ENCODE data around the gene SLC10A7.

Gene SLC10A7

GRCh38 chr4:146260521-146260920, 261.2 kb downstream of the SLC10A7 start:
- no peak for DNase-seq (ENCODE audit: low read depth in 2 of 2)

DNA sequence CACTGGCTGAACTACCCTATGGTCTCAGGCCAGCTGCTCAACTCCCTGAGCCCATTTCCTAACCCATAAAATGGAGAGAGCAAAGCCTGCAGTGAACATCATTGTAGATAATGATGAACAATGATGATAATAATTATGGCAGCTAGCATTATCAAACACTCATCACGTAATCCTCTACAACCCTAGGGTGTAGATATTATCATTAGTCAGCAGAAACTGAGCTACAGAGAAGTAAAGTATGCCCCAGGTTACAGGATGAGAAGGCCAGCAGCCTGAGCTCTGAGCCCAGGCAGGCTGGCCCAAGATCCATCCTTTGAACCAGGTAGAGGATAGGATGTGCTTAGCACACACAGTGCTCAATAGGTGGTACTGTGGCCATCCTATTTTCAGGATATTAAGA, 264.2 kb downstream of the SLC10A7 start:
- no peak for DNase-seq (ENCODE audit: low read depth in 2 of 2)

GRCh38 chr4:146256328-146256727, 265.4 kb downstream of the SLC10A7 start:
- DNase-seq (ENCODE audit: low read depth in 2 of 2): no peak

- DNase-seq (ENCODE audit: low read depth in 2 of 2): no peak
Measured at GRCh38 chr4:146255874-146256273, 265.9 kb downstream of the SLC10A7 start.

- no peak for DNase-seq (ENCODE audit: low read depth in 2 of 2)
Measured at GRCh38 chr4:146255463-146255862, 266.3 kb downstream of the SLC10A7 start.

GRCh38 chr4:146252969-146253611, 268.6 kb downstream of the SLC10A7 start:
- DNase-seq (ENCODE audit: low read depth in 2 of 2): no peak

DNA sequence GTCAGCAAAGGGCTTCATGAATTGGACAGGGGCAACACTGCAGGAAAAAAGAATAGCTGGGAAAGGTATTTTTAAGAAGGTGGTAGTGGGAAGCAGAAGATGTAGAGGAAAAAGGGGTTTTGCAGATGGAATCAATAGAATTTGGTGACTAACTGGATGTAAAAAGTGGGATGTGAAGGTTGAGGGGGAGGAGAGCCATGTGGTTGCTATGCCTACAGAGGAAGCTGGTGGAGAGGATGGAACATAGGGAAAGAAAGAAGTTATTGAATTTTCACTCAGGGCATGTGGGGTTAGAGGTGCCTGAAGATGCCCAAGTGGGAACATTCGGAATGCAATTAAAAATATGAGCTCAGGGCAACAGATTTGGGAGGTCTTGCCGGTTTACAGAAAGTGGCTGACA, 274.4 kb downstream of the SLC10A7 start:
- DNase-seq (ENCODE audit: low read depth in 2 of 2): no peak

GRCh38 chr4:146246381-146246780, 275.4 kb downstream of the SLC10A7 start:
- no peak for DNase-seq (ENCODE audit: low read depth in 2 of 2)

DNA sequence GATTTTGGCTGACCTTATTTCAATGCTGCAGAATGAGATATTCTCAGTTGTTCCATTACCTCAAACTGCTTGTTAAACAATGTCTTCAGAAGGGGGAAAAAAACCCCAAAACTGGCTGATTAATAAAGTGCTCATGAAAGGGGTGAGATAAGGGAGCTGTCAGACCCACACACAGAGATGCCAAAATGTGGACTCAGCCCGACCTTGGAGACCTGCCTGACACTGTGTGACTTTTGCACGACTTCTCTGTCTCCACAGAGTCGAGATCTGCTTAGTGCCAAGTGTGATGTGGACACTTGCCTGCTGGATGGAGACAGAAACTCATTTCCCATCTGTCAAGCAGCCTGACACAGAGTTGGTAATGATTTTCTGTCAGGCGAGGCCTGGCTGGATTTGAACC, 275.9 kb downstream of the SLC10A7 start:
- no peak for DNase-seq (ENCODE audit: low read depth in 2 of 2)

- DNase-seq (ENCODE audit: low read depth in 2 of 2): no peak
Measured at GRCh38 chr4:146245246-146245645, 276.5 kb downstream of the SLC10A7 start.

GRCh38 chr4:146244496-146244895, 277.2 kb downstream of the SLC10A7 start:
- DNase-seq (ENCODE audit: low read depth in 2 of 2): no peak

DNA sequence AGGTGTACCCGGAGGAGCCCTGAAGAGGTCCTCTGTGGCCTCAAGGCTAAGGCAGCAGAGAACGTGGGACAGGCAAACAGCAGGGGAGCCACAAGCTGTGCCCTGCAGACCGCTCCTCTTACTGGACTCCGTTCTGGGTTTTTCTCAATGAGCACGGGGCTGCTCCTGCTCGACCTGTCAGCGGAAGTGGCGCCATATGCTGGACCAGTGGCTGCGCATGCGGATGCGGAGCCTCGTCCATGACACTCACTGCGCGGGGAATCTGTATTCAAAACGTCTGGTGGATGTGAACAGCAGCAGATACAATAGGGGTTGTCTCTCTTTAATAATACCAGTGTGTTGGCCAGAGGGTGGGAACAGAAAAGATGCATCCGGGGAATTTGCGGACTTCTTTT, 277.9 kb downstream of the SLC10A7 start:
- DNase-seq (ENCODE audit: low read depth in 2 of 2): no peak

DNA sequence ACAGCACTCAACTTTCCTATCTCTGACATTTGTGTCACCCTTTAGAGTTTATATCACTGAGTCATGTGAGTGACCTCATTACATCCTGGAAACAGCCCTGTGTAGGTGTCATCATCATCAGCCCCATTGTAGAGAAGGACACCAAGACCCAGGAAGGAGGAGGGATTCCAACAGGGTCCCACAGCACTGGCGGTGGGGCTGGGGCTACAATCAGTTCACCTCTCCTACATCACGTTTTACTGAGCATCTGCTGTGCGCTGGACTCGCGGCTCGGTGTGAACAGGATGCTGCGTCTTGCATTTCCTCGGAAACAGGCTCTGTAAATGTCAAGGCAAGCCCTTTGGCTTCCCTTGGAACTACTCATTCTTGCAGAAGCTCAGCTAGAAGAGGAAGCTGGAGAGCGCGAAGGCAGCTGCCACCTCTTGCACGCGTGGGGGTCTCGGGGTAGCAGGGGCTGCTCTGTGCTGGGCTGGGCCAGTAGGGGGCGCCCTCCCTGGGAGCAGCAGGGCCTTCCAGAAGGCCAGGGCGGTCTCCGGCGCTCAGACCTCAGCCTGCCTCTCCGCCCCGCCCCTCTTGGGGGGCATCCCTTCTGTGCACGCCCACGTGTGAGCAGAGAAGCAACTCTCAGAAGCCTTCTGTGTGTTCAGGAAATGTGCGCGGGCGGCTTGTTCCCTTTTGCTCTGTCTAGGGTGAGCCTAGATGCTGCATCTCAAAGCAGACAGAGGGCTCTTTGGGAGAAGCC, 278.4 kb downstream of the SLC10A7 start:
- peak in 1 of 2 donors; percentile 12 for DNase-seq (ENCODE audit: low read depth in 2 of 2)

- DNase-seq (ENCODE audit: low read depth in 2 of 2): no peak
Measured at GRCh38 chr4:146238107-146238506, 283.6 kb downstream of the SLC10A7 start.

- no peak for DNase-seq (ENCODE audit: low read depth in 2 of 2)
Measured at GRCh38 chr4:146237092-146237491, 284.6 kb downstream of the SLC10A7 start.

- no peak for DNase-seq (ENCODE audit: low read depth in 2 of 2)
Measured at GRCh38 chr4:146236216-146236615, 285.5 kb downstream of the SLC10A7 start.

GRCh38 chr4:146235654-146236177, 286.0 kb downstream of the SLC10A7 start:
- no peak for DNase-seq (ENCODE audit: low read depth in 2 of 2)

- DNase-seq (ENCODE audit: low read depth in 2 of 2): no peak
Measured at GRCh38 chr4:146232131-146232722, 289.5 kb downstream of the SLC10A7 start.

GRCh38 chr4:146229406-146229805, 292.3 kb downstream of the SLC10A7 start:
- no peak for DNase-seq (ENCODE audit: low read depth in 2 of 2)

- DNase-seq (ENCODE audit: low read depth in 2 of 2): no peak
Measured at GRCh38 chr4:146224326-146224966, 297.3 kb downstream of the SLC10A7 start.

DNA sequence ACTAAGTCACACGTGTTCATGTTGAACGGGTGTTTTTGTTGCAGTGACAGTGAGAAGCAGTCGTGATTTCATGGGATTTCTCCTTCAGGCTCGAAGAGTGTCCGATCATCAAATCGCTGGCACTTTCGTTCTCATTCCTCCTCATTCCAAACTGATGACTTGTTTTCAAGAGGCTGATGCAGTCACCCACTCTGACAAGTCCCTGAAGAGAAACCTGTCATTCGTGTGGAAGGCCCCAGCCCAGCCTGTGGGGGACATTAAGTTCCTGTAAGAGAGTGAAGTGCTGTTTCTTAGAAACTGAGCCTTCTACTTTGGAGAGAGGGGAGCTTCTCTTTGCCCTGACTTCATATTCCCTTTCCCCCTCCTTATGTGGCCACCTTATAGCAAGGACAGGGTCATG, 299.4 kb downstream of the SLC10A7 start:
- no peak for DNase-seq (ENCODE audit: low read depth in 2 of 2)

DNA sequence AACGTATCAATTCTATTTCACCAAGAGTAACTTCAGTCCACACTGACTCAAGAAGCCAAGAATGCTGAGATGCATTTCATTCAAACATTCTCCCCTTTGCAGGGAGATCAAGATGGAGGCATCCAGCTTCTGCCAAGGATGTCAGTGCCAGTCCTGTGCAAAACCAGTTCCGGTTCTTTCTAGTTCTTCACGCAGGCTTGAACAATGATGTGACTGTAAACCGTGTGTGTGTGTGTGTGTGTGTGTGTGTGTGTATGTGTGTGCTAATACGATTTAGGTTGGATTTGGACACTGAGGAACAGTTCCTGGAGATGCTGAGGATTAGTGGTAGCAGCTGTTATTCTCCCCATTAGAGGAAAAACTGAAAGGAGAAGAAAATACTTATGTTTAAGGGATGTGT, 307.5 kb downstream of the SLC10A7 start, which contains the start of gene REELD1:
TSS of gene REELD1 (plus strand) at position 301 of the 400 bp plus-strand sequence. CDS start 2,415 bp downstream, outside the sequence.
- DNase-seq (ENCODE audit: low read depth in 2 of 2): no peak

Measured in stimulated activated CD8-positive, alpha-beta memory T cell treated with anti-CD3 and anti-CD28 coated beads, Interleukin-2, amount 100 ng/mL, for 1 hour (primary cell).